ENCODE results near the gene TNFRSF13B. TPM values are rescaled to one million over a fixed set of nuclear protein-coding genes. Genes with fewer than 3 reads are reported as not detected.
"Not testable (repeated sequence)": the region's sequence is repeated elsewhere in the genome, so short reads cannot be mapped to it uniquely, and the experiment has no call there.

Gene TNFRSF13B
- total RNA-seq, 4 donors from 2014 or later: not detected

- Histone ChIP-seq H3K4me1 (no peaks in the 10 kb centered on the region), H3K4me3 (no peak overlapping the region), H3K9me3 (no peaks in the 10 kb centered on the region), H3K36me3 (no peaks in the 10 kb centered on the region), H3K27me3 (no peaks in the 10 kb centered on the region), H3K27ac (no peak overlapping the region)
- no peak for DNase-seq
- TF ChIP-seq POLR2A (IDR thresholded peaks at IDR 0.05) (no peak), CTCF (IDR thresholded peaks at IDR 0.05) (no peak)
- intact Hi-C loops (cut with DNase I; ENCODE audit: low total_unique reads): no loop called here
These were observed 47.0 kb downstream of the TNFRSF13B start for GRCh38 chr17:16924696-16925440.

DNA sequence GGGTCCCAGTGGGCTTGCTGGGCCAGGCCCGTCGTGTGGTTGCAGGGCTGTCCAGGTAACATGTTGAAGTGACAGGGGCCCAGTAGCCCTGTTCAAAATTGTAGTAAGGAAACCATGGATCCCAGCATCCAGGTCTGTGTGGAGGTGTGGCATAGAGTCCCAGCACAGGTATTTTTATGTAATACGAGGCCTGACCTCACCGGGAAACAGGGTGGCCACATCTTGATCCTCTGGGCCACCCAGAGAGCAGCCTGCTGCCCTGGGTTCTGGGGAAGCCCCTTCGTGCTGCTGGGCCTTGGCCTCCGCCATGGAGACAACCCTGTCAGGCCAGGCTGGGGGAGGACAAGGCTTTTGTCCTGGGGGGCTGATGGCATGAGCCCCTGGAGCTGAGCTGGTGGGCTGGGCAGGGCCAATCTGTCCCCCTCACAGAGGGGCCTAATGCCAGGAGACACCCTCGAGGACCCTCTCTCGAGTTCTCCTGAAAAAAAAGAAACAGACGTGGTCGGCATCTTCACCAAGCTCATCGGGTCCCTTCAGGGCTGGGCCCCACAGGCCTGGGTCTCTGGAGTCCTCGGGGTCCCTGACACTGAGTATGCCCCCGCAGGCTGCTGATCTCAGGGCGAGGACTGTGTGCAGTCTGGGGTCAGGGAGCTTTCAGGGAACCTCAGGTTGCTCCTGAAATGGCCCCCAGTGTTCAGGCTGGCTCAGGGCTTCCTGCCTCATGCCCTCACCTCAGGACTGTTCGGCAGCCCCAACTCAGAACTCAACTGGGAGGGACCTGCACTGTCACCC is 47.8 kb downstream of the TNFRSF13B start:
- TF ChIP-seq CTCF (IDR thresholded peaks at IDR 0.05) (no peak), POLR2A (IDR thresholded peaks at IDR 0.05) (no peak)
- intact Hi-C loops (cut with DNase I; ENCODE audit: low total_unique reads): no loop called here
- Histone ChIP-seq H3K27ac (no peak overlapping the region), H3K9me3 (no peaks in the 10 kb centered on the region), H3K4me3 (no peak overlapping the region), H3K36me3 (no peaks in the 10 kb centered on the region), H3K27me3 (no peaks in the 10 kb centered on the region), H3K4me1 (no peaks in the 10 kb centered on the region)
- DNase-seq: no peak

DNA sequence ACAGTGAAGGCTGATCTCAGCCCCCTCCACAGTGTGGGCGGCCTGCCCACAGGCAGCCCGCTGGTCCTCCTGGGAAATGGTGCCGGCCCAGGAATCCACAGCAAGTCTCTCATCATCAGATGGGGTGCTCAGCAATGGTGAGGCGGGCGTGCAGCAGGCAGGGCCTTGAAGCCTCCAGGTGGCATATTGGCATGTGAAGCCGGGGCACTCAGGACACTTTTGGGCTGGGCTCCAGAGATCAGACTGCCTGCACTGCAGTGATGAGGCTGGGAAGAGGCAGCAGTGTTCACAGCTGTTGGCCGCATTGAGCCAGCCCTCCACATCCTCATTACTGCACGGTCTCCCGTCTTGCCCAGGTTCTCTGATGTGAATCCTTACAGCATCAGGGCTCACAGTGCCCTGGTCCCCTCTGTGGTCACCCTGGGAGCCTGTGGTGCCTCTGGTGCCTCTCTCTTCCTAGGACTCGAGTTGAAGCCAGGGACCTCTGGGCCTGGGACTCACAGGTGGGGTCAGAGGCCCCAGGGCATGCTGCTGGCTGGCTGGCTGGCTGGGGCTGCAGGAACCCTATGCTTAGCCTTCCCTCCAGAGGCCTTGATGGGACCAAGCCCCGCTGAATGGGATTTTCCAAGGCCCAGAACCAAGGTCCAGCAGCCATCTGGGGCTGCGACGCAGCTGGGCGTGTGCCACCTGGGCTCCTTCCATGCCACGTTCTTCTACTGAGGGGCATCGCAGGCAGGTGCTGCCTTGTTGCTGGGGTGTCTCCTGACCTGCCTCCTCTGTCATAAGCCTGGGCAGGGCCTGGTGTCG is 48.6 kb downstream of the TNFRSF13B start:
- no peak for DNase-seq
- Histone ChIP-seq H3K36me3 (no peaks in the 10 kb centered on the region), H3K4me3 (no peak overlapping the region), H3K27me3 (no peaks in the 10 kb centered on the region), H3K4me1 (no peaks in the 10 kb centered on the region), H3K9me3 (no peaks in the 10 kb centered on the region), H3K27ac (no peak overlapping the region)
- intact Hi-C loops (cut with DNase I; ENCODE audit: low total_unique reads): no loop called here
- TF ChIP-seq POLR2A (IDR thresholded peaks at IDR 0.05): no peak
- TF ChIP-seq CTCF (IDR thresholded peaks at IDR 0.05): no peak

DNA sequence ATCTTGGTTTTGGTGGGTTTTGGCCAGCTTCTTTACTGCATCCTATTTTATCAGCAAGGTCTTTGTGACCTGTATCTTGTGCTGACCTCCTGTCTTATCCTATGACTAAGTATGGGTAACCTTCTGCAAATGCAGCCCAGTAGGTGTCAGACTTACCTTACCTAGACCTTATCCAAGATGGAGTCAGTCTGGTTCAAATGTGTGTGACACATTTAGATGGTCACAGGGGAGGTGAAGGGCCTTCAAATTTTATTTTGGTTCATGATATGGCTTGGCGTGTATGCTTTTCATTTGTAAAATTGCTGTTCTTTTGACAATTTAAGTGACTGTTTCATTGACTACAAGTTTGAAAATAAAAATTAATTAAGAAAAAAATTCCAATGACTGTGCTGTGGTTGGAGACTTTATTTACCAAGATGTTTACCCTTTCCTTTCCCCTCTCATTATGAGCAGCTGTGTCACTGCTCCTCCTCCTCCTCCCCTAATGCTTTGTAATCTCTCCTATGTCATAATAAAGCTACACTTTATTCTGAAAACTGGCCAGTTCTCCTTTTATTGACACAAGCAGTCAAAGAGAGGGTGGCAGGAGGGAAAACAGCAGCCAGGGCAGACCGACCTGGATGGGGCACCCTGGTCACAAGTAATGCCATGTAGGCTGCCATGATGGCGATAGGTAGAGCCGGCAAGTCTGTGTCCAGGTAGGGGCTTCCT is 49.4 kb downstream of the TNFRSF13B start:
- no peaks in the 10 kb centered on the region for H3K36me3 ChIP-seq
- H3K4me1 ChIP-seq: no peaks in the 10 kb centered on the region
- no peaks in the 10 kb centered on the region for H3K9me3 ChIP-seq
- no peak for TF ChIP-seq CTCF (IDR thresholded peaks at IDR 0.05)
- TF ChIP-seq POLR2A (IDR thresholded peaks at IDR 0.05): no peak
- DNase-seq: no peak
- no peak overlapping the region for H3K4me3 ChIP-seq
- no peak overlapping the region for H3K27ac ChIP-seq
- no peaks in the 10 kb centered on the region for H3K27me3 ChIP-seq
- intact Hi-C loops (cut with DNase I; ENCODE audit: low total_unique reads): no loop called here

DNA sequence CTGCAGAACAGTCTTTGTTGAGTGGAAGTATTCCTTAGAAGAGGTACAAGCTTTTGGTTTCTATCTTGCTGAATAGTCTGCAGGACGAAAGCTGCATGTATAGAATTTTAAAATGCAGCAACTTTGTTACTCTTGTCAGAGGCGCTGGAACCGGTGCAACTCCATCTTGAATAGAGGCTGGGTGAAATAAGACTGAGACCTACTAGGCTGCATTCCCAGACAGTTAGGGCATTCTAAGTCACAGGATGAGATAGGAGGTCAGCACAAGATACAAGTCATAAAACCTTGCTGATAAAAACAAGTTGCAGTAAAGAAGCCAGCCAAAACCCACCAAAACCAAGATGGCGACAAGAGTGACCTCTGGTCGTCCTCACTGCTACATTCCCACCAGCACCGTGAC is 50.5 kb downstream of the TNFRSF13B start:
- intact Hi-C loops (cut with DNase I; ENCODE audit: low total_unique reads); H3K4me1 ChIP-seq: not testable (repeated sequence)

More for the DNA sequence above, 50.5 kb downstream of the TNFRSF13B start:
- not testable (repeated sequence) for H3K27ac ChIP-seq, DNase-seq, H3K9me3 ChIP-seq, H3K4me3 ChIP-seq, H3K36me3 ChIP-seq, H3K27me3 ChIP-seq

Data from uterus (tissue), 4 donors.